B cell (primary cell): Measurements from ENCODE around the gene EBF3. TPM values are rescaled to one million over a fixed set of nuclear protein-coding genes. Genes with fewer than 3 reads are reported as not detected.

ENCODE experiments used
- ATAC-seq: fragments of 200-7000 bp; cut with Tn5 transposase; one replicate; pipeline ENCODE4 v1.10.0; 2021; ENCODE audit warnings: low read depth, mild to moderate bottlenecking, moderate number of reproducible peaks, moderate library complexity
- CTCF ChIA-PET: fragments of 350-600 bp; sonication (Branson Sonifier 250); formaldehyde crosslinking; loops from one replicate; lab custom pipeline; 2021; ENCODE audit warnings: antibody characterized with exemption, inconsistent platforms; lab: Charles Lee
- POLR2A ChIA-PET: fragments of 350-600 bp; sonication (Branson Sonifier 250); formaldehyde crosslinking; loops from one replicate; lab custom pipeline; 2021; ENCODE audit warnings: antibody characterized with exemption; lab: Charles Lee
- DNase-seq: peaks from one replicate; pipeline ENCODE4 v3.0.0; 2013
- H2AFZ ChIP-seq: 2 replicates; pipeline ENCODE4 v1.6.1; 2012; ENCODE audit warnings: mild to moderate bottlenecking, low read depth, low read length; ENCODE audit not compliant: insufficient read depth, poor library complexity, severe bottlenecking
- H3K27ac ChIP-seq, 2 donors: 1 replicate in 1 of 2; 2 replicates in 1 of 2; pipeline ENCODE4 v1.5.1; 2012 to 2013; ENCODE audit warnings: low read length in 2 of 2, mild to moderate bottlenecking in 2 of 2, moderate library complexity in 1 of 2
- H3K27me3 ChIP-seq, 4 experiments: fragments of 200-600 bp in 1 of 4; sonication (generic) in 1 of 4; replicated peaks in 1 of 4; 1 replicate in 2 of 4; 2 replicates in 2 of 4; pipeline versions ENCODE4 v1.6.1 to v1.7.0; 2013 to 2016; ENCODE audit warnings: low read length in 3 of 4, mild to moderate bottlenecking in 2 of 4, mixed read lengths in 1 of 4, moderate library complexity in 1 of 4; ENCODE audit not compliant: insufficient read depth in 4 of 4, control insufficient read depth in 3 of 4; ENCODE audit errors: control extremely low read depth in 1 of 4
- H3K36me3 ChIP-seq, 2 experiments: replicated peaks in 1 of 2; 1 replicate in 1 of 2; 2 replicates in 1 of 2; pipeline versions ENCODE4 v1.6.1 to v1.7.1; 2013; ENCODE audit warnings: low read length in 1 of 2; ENCODE audit not compliant: insufficient read depth in 2 of 2, control insufficient read depth in 1 of 2; ENCODE audit errors: control extremely low read depth in 1 of 2, extremely low read depth in 1 of 2
- H3K4me1 ChIP-seq, 2 donors: fragments of 200-600 bp in 1 of 2; sonication (generic) in 1 of 2; 1 replicate in 1 of 2; 2 replicates in 1 of 2; pipeline versions ENCODE4 v1.5.1 to v1.6.1; 2013 to 2017; ENCODE audit warnings: low read length in 2 of 2; ENCODE audit not compliant: control insufficient read depth in 2 of 2, insufficient read depth in 2 of 2
- H3K4me2 ChIP-seq: replicated peaks from 2 replicates; pipeline ENCODE3; 2012; ENCODE audit warnings: mild to moderate bottlenecking, low read depth, low read length; ENCODE audit not compliant: poor library complexity, severe bottlenecking
- H3K4me3 ChIP-seq, 5 experiments: fragments of 200-600 bp in 1 of 5; sonication (generic) in 1 of 5; 1 replicate in 3 of 5; 2 replicates in 2 of 5; pipeline versions ENCODE4 v1.5.1 to v1.7.0; 2011 to 2016; ENCODE audit warnings: low read length in 4 of 5, mild to moderate bottlenecking in 4 of 5, low read depth in 2 of 5, control low read depth in 1 of 5, moderate library complexity in 1 of 5; ENCODE audit not compliant: insufficient read depth in 1 of 5; ENCODE audit errors: control extremely low read depth in 1 of 5, extremely low read depth in 1 of 5
- H3K79me2 ChIP-seq: fragments of 200-600 bp; sonication (generic); one replicate; pipeline ENCODE4 v1.6.0; 2016; ENCODE audit warnings: low read length; ENCODE audit not compliant: control insufficient read depth, insufficient read depth
- H3K9ac ChIP-seq: fragments of 200-600 bp; sonication (generic); 2 replicates; pipeline ENCODE4 v1.6.1; 2017; ENCODE audit warnings: mild to moderate bottlenecking, low read length, moderate library complexity
- H3K9me3 ChIP-seq, 3 donors: one replicate each; pipeline versions ENCODE4 v1.6.1 to v1.7.1; 2013; ENCODE audit warnings: low read length in 2 of 3; ENCODE audit not compliant: control insufficient read depth in 2 of 3, insufficient read depth in 1 of 3; ENCODE audit errors: control extremely low read depth in 1 of 3
- H4K20me1 ChIP-seq: 2 replicates; pipeline ENCODE4 v1.6.0; 2012; ENCODE audit warnings: mild to moderate bottlenecking, low read length; ENCODE audit not compliant: insufficient read depth, control insufficient read depth, poor library complexity, severe bottlenecking
- H3K27ac Mint-ChIP-seq: one replicate; pipeline ENCODE4 v1.8.0; 2021; ENCODE audit warnings: mixed read lengths
- H3K27me3 Mint-ChIP-seq: one replicate; pipeline ENCODE4 v1.8.0; 2021; ENCODE audit warnings: mixed read lengths
- H3K4me1 Mint-ChIP-seq: one replicate; pipeline ENCODE4 v1.8.0; 2021; ENCODE audit warnings: mixed read lengths
- H3K4me3 Mint-ChIP-seq: one replicate; pipeline ENCODE4 v1.8.0; 2021; ENCODE audit warnings: mixed read lengths
- H3K9me3 Mint-ChIP-seq: one replicate; pipeline ENCODE4 v1.8.0; 2022; ENCODE audit warnings: mixed read lengths; ENCODE audit not compliant: insufficient read depth
- CTCF ChIP-seq: fragments of 200-600 bp; IDR thresholded peaks from one replicate; pipeline ENCODE4 v1.8.0; 2022; ENCODE audit warnings: antibody characterized with exemption, mild to moderate bottlenecking
- WGBS: methylation state at CpG from one replicate; pipeline ENCODE4 v1.1.5; 2013; ENCODE audit warnings: missing lambda C conversion rate; ENCODE audit not compliant: insufficient coverage; 5-methylcytosine and 5-hydroxymethylcytosine counted together
- intact Hi-C: fragments of 100-400 bp; cut with micrococcal nuclease; formaldehyde crosslinking; loops from one replicate; pipeline ENCODE4 v1.10.0; 2022
- polyA plus RNA-seq: library from polyadenylated mRNA; depleted of rRNA; stranded (reverse); fragments of >200 nt; gene quantifications from 2 replicates; pipeline ENCODE4 v1.2.3, GENCODE V29; 2012
- small RNA-seq: library from RNA; depleted of rRNA; stranded (forward); fragments of <200 nt; gene quantifications from one replicate; pipeline ENCODE3, GENCODE V24; 2012; ENCODE audit warnings: low replicate concordance, low read depth; ENCODE audit not compliant: insufficient read length
- total RNA-seq, 2 donors: library from RNA; stranded (reverse); fragments of 120-200 nt in 1 of 2; gene quantifications; 1 replicate in 1 of 2; 2 replicates in 1 of 2; pipeline versions ENCODE4 v1.2.3 to v1.2.4, GENCODE V29; 2013 to 2022

The EBF3 gene
- total and polyA plus RNA-seq, 2 donors (not counting 1 experiment from before 2014, with no cell fraction given) = not detected

GRCh38 chr10:129785536-129785981, 178.5 kb downstream of the EBF3 start:
- no peak overlapping the region for H3K27ac ChIP-seq
- WGBS = 84% methylated on average over 16 of the region's 16 CpGs
- no peak overlapping the region for H3K9ac ChIP-seq
- DNase-seq (no peak), ATAC-seq (no peak)
- TF ChIP-seq CTCF = no peak
- intact Hi-C loops = no loop called here
- peaks cover 0 to 46% (median 0%) of the 10 kb centered on the region in 3 donors for H3K9me3 ChIP-seq
- H3K36me3 ChIP-seq = no peaks in the 10 kb centered on the region
- no peaks in the 10 kb centered on the region for H3K4me1 ChIP-seq
- CTCF ChIA-PET = no interaction called here
- H3K4me3 ChIP-seq = no peak overlapping the region
- Mint-ChIP-seq H3K9me3 (peaks cover 11% of the 10 kb centered on the region), H3K4me3 (no peak overlapping the region), H3K27ac (no peak overlapping the region), H3K27me3 (no peaks in the 10 kb centered on the region), H3K4me1 (no peaks in the 10 kb centered on the region)
- no peaks in the 10 kb centered on the region for H3K27me3 ChIP-seq
- no peaks in the 10 kb centered on the region for H4K20me1 ChIP-seq
- no peak overlapping the region for H2AFZ ChIP-seq
- POLR2A ChIA-PET = no interaction called here
- H3K4me2 ChIP-seq = no peak overlapping the region
- H3K79me2 ChIP-seq = no peaks in the 10 kb centered on the region

Small RNAs within 50 kb of the gene (small RNA-seq; reads per million reads assigned to genes)
- gene AL354950.2 = not detected
- not detected for gene MIR4297

Other genes with a start within 250 kb of the EBF3 start
- 9.1 and 12.3 TPM in 2 replicates for gene C10orf143, start 146.6 kb upstream of the EBF3 start, total RNA-seq
- gene C10orf143, start 146.6 kb upstream of the EBF3 start, polyA plus RNA-seq = 9.3 and 12.8 TPM in 2 replicates
- 45.4 and 47.6 TPM in 2 replicates for gene GLRX3, start 172.1 kb upstream of the EBF3 start, total RNA-seq
- 26.1 and 26.9 TPM in 2 replicates for gene GLRX3, start 172.1 kb upstream of the EBF3 start, polyA plus RNA-seq